HG02763 (cell line): Measurements from ENCODE around the gene PCDHB2.
"Not testable (repeated sequence)": the region's sequence is repeated elsewhere in the genome, so short reads cannot be mapped to it uniquely, and the experiment has no call there.

ENCODE experiments used
- ATAC-seq: cut with Tn5 transposase; IDR thresholded peaks from one replicate; pipeline ENCODE4 v1.9.1; 2021; ENCODE audit warnings: mild to moderate bottlenecking, moderate library complexity; ENCODE audit not compliant: unreplicated experiment

PCDHB2 gene

GRCh38 chr5:141135718-141136266 lies 41.4 kb downstream of the PCDHB2 start:
- ATAC-seq: no peak

GRCh38 chr5:141137346-141137745 lies 42.9 kb downstream of the PCDHB2 start:
- ATAC-seq: not testable (repeated sequence)
